ENCODE results near the gene CCL18.

DNA sequence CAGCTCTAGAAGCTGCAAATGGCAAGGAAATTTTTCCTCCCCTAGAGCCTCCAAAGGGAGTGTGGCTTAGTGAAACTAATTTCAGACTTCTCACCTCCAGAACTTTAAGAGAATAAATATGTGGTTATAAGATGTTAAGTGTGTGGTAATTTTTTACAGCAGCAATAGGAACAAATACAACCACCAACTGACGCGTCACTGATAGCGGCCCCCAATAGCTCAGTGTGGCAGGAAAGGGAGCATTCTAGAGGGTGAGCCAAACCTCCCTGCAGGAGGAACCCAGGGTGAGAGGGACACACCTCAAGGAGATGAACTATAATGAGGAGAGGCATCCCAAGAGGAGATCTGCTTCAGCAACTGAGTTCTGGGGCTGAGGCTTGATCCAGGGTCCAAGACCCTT lies 43.6 kb downstream of the CCL18 start:
- TF ChIP-seq, protein P1, sequence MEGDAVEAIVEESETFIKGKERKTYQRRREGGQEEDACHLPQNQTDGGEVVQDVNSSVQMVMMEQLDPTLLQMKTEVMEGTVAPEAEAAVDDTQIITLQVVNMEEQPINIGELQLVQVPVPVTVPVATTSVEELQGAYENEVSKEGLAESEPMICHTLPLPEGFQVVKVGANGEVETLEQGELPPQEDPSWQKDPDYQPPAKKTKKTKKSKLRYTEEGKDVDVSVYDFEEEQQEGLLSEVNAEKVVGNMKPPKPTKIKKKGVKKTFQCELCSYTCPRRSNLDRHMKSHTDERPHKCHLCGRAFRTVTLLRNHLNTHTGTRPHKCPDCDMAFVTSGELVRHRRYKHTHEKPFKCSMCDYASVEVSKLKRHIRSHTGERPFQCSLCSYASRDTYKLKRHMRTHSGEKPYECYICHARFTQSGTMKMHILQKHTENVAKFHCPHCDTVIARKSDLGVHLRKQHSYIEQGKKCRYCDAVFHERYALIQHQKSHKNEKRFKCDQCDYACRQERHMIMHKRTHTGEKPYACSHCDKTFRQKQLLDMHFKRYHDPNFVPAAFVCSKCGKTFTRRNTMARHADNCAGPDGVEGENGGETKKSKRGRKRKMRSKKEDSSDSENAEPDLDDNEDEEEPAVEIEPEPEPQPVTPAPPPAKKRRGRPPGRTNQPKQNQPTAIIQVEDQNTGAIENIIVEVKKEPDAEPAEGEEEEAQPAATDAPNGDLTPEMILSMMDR (IDR thresholded peaks at IDR 0.05) = no peak
- no peak for TF ChIP-seq POLR2AphosphoS2 (conservative IDR thresholded peaks at IDR 0.05; ENCODE audit: low read length)
- no peak for TF ChIP-seq HDAC2 (IDR thresholded peaks at IDR 0.05)
- no peak for TF ChIP-seq JUN (IDR thresholded peaks at IDR 0.05)
